Stimulated activated CD4-positive, alpha-beta T cell treated with anti-CD3 and anti-CD28 coated beads, Interleukin-1b, Interleukin-23, amount 100 ng/mL, for 4 hours (primary cell): ENCODE results near the gene COA4.

Experiments used
- DNase-seq, 2 donors: peaks; one replicate each; pipeline ENCODE4 v3.0.0-alpha.2; 2020; ENCODE audit warnings: low read depth in 2 of 2

The COA4 gene

GRCh38 chr11:73866095-73866579, 10.5 kb downstream of the COA4 start:
- DNase-seq, result no peak

- no peak for DNase-seq
Measured at GRCh38 chr11:73862986-73863385, 13.7 kb downstream of the COA4 start.

GRCh38 chr11:73860202-73860601, 16.4 kb downstream of the COA4 start:
- no peak for DNase-seq

- no peak for DNase-seq
Measured at GRCh38 chr11:73859671-73860070, 17.0 kb downstream of the COA4 start.

- DNase-seq, result no peak
Measured at GRCh38 chr11:73856031-73856567, 20.5 kb downstream of the COA4 start.

GRCh38 chr11:73854680-73855079, 22.0 kb downstream of the COA4 start:
- no peak for DNase-seq

- DNase-seq, result no peak
Measured at GRCh38 chr11:73852049-73852448, 24.6 kb downstream of the COA4 start.

GRCh38 chr11:73851046-73851764, 25.4 kb downstream of the COA4 start:
- DNase-seq, result no peak

- DNase-seq, result no peak
Measured at GRCh38 chr11:73839123-73839457, 37.6 kb downstream of the COA4 start.

GRCh38 chr11:73838443-73839122, 38.1 kb downstream of the COA4 start:
- DNase-seq, result no peak

GRCh38 chr11:73833067-73833466, 43.6 kb downstream of the COA4 start:
- DNase-seq, result no peak

GRCh38 chr11:73830261-73830660, 46.4 kb downstream of the COA4 start:
- no peak for DNase-seq
